OCI-LY3 (cell line): Measurements from ENCODE around the gene CUL9.

Experiments used
- EZH2phosphoT487 ChIP-seq: fragments of 200-600 bp; shearing (Covaris generic); IDR thresholded peaks from 2 replicates; pipeline ENCODE4 v1.6.1; 2018; ENCODE audit warnings: antibody characterized with exemption, mixed run types, low read depth
- TF ChIP-seq, protein P1 (sequence below): fragments of 200-600, 300-600 bp; sonication (generic); IDR thresholded peaks from 2 replicates; pipeline ENCODE4 v1.5.1; 2014; ENCODE audit warnings: antibody characterized with exemption, low read length, low read depth

DNA sequence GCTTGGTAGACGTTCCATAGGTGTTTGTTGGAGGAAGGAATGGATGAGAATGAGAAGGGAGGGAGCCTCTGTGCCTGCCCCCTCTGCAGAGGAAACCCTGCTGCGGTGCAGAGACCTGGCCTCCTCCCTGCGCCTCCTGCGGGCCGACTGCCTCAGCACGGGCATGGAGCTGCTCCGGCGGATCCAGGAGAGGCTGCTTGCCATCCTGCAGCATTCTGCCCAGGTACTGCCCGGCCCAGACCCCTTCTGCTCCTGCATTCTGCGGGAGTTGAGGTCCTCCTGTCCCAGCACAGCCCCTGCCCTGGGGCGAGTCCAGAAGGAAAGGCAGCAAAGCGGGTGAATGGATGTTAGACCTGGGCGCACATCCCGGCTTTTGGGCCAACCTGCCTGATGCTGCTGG lies 41.2 kb downstream of the CUL9 start:
- TF ChIP-seq, protein P1, sequence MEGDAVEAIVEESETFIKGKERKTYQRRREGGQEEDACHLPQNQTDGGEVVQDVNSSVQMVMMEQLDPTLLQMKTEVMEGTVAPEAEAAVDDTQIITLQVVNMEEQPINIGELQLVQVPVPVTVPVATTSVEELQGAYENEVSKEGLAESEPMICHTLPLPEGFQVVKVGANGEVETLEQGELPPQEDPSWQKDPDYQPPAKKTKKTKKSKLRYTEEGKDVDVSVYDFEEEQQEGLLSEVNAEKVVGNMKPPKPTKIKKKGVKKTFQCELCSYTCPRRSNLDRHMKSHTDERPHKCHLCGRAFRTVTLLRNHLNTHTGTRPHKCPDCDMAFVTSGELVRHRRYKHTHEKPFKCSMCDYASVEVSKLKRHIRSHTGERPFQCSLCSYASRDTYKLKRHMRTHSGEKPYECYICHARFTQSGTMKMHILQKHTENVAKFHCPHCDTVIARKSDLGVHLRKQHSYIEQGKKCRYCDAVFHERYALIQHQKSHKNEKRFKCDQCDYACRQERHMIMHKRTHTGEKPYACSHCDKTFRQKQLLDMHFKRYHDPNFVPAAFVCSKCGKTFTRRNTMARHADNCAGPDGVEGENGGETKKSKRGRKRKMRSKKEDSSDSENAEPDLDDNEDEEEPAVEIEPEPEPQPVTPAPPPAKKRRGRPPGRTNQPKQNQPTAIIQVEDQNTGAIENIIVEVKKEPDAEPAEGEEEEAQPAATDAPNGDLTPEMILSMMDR, result no peak
- no peak for TF ChIP-seq EZH2phosphoT487
